HG03095 (cell line): ENCODE measurements around the gene ASCC1.
"Not testable (repeated sequence)": the region's sequence is repeated elsewhere in the genome, so short reads cannot be mapped to it uniquely, and the experiment has no call there.

Source experiments
- ATAC-seq: cut with Tn5 transposase; IDR thresholded peaks from one replicate; pipeline ENCODE4 v1.9.1; 2021; ENCODE audit warnings: moderate library complexity; ENCODE audit not compliant: unreplicated experiment

Gene ASCC1

DNA sequence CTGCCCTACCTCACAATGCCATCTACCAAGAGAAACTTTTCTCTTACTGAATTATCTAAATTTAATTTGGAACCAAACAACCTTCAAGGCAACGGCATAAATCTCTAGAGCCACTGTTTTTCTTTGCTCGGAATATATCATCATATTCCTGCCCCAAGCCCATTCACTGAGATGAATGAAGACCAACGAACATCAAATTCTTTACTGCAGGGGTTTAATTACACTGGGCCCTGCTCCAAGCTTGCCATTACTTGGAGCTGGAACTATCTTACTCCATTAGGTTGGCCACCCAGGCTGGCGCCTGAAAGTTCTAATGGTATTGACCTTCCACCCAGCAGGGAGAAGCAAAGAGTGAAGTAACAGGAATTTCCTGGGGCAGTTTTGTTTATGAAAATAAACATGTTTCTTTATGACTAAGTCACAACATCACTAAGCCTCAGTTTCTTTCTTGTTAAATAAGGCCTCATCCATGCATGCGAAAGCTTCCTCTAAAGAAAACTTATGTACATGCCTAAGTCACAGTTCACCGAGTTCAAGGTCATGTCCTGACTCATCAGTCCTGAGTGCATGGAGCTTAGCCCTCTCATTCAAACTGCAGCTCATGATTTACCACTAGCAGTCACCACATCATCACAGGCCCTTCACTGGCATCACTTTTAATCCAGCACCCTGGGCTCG lies 42.3 kb downstream of the ASCC1 start:
- no peak for ATAC-seq

DNA sequence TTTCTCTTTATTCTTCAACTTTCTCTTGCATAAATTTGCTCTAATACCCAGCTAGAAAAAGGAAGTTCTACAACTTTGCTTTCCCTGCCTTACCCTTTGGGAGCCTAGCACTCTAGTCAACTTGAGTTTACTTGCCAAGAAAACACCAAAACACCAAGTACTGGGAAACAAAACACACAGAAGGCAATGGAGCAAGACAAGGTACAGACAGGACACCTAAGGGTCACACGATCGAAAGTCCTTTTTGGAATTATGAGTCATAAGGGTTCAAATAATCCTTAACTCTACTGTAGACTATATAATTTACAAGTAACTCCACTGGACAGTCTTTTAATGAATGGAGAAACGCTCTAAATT lies 42.8 kb downstream of the ASCC1 start:
- ATAC-seq, result no peak

DNA sequence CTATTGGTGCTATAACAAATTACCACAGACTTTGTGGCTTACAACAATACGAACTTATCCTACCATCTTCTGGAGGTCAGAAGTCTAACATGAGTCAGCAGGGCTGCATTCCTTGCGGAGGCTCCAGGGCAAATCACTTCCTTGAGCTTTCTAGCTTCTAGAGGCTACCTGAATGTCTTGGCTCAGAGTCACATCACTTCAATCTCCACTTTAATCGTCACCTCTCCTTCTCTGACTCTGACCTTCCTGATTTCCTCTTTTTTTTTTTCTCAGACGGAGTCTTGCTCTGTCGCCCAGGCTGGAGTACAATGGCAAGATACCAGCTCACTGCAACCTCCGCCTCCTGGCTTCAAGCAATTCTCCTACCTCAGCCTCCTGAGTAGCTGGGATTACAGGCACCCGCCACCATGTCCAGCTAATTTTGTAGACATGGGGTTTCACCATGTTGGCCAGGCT lies 44.9 kb downstream of the ASCC1 start:
- ATAC-seq, result no peak

DNA sequence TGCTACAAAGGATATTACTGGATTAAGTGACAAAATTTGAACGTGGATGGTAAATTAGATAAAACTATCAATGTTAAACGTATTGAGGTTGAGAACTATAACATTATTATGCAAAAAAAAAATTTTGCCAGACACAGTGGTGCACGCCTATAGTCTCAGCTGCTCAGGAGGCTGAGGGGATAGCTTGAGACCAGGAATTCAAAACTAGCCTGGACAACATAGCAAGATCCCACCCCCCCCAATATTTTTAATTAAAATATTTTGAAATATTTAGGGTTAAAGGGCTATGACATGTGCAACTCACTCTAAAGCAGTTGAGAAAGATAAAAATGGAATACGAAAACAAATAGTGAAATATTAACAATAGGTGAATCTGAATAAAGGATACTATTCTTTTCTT lies 45.3 kb downstream of the ASCC1 start:
- ATAC-seq, result no peak

DNA sequence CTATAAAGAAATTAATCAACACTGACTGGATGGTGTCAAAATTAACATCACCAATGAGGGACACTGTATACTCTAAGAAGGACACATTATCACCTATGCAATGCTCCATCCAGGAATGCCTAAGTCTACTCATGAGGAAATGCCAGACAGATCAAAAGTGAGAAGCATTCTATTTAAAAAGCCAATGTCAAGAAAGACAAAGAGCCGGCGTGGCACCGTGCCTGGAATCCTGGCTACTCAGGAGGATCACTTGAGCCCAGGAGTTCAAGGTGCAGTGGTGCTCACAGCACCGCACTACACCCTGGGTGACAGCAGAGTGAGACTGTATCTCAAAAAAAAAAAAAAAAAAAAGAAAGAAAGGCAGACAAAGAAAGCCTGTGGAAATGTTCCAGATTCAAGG lies 45.8 kb downstream of the ASCC1 start:
- no peak for ATAC-seq

DNA sequence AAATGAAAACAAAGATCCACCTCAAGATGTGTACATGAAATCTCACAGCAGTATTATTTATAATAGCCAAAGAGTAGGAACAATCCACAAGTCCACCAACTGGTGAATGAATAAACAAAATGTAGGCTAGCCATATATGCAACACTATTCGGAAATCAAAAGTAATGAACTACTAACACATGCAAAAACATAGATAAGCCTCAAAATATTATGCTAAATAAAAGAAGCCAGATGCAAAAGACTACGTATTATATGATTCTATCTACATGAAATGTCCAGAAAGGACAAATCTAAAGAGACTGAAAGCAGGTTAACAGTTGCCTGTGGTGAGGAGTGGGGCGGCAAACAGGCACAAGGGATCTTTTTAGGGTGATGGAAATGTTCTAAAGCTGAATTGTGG lies 49.0 kb downstream of the ASCC1 start:
- ATAC-seq, result no peak

DNA sequence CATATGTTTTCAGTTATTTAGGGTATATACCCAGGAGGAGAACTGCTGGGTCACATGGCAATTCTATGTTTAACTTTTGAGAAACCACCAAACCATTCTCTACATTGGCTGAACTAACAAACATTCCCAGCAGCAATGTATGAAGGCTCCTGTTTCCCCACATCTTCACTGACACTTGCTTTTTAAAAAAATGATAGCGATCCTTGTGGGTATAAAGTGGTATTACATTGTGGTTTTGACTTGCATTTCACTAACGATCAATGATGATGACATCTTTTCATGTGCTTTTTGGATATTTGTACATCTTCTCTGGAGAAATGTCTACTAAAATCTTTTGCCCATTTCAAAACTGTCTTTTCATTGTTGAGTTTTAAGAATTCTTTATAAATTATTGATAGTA lies 51.5 kb downstream of the ASCC1 start:
- ATAC-seq, result no peak

DNA sequence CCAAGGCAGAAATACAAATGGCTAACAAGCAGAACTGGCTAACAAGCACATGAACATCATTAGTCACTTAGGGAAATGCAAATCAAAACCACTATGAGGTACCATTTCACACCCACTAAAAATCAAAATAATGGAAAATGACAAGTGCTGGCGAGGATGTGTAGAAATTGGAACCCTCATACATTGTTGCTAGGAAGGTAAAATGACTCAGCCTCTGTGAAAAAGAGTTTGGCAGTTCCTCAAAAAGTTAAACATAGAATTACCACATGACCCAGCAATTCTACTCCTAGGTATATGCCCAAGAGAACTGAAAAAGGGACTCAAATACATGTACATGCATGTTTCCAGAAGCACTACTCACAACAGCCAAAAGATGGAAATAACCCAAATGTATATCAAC lies 53.1 kb downstream of the ASCC1 start:
- no peak for ATAC-seq

DNA sequence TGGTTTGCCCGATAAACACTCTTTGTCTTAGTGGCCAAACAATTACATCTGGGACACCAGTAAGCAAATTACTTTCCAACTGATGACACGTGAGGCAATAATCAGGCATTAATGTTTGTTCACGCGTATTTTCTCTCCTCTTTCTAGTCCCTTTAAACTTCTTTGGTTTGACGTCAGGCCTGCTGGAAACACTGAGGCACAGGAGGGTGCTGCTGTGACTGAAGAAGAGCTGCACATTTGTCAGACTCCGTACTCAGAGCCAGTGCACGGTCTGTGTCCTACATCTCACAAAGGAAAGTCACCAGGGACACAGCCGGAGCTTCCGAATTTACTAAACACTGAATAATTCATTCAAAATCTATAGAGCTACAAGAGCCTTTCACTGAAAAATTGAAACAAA lies 57.9 kb downstream of the ASCC1 start:
- ATAC-seq, result no peak

DNA sequence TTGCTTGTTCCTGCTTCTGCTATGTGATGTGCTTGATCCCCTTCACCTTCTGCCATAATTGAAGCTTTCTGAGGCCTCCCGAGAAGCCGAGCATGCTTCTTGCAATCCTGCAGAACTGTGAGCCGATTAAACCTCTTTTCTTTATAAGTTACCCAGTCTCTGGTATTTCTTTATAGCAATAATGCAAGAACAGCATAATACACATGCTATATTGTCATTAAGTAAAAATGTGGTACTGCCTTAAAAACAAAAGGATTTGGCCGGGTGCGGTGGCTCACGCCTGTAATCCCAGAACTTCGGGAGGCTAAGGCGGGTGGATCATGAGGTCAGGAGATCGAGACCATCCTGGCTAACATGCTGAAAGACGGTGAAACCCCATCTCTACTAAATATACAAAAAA lies 59.9 kb downstream of the ASCC1 start:
- ATAC-seq, result no peak

DNA sequence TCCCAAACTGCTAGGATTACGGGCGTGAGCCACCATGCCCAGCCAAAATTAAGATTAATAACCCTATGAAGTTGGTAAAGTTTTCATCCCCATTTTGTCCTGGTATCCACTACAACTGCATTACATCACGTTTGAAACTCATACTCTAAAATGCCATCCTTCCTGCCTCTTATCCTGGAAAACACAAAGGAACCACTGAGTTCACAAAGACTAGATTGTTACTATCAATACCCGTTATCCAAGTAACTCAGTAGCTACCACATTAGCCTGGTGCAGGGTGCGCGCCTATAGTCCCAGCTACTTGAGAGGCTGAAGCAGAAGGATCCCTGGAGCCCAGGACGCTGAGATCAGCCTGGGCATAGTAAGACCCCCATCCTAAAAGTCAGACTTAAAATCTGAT lies 63.8 kb downstream of the ASCC1 start:
- no peak for ATAC-seq

DNA sequence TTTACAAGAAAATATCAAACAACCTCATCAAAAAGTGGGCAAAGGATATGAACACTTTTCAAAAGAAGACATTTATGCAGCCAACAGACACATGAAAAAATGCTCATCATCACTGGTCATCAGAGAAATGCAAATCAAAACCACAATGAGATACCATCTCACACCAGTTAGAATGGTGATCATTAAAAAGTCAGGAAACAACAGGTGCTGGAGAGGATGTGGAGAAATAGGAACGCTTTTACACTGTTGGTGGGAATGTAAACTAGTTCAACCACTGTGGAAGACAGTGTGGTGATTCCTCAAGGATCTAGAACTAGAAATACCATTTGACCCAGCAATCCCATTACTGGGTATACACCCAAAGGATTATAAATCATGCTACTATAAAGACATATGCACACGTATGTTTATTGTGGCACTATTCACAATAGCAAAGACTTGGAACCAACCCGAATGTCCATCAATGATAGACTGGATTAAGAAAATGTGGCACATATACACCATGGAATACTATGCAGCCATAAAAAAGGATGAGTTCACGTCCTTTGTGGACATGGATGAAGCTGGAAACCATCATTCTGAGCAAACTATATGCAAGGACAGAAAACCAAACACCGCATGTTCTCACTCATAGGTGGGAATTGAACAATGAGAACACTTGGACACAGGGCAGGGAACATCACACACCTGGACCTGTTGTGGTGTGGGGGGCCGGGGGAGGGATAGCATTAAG lies 65.2 kb downstream of the ASCC1 start:
- ATAC-seq, result not testable (repeated sequence)

DNA sequence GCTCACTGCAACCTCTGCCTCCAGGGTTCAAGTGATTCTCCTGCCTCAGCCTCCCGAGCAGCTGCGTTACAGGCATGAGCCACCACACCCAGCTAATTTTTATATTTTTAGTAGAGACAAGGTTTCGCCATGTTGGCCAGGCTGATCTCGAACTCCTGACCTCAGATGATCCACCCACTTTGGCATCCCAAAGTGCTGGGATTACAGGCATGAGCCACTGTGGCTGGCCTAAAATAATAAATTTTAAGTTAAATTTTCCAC lies 68.8 kb downstream of the ASCC1 start:
- not testable (repeated sequence) for ATAC-seq

DNA sequence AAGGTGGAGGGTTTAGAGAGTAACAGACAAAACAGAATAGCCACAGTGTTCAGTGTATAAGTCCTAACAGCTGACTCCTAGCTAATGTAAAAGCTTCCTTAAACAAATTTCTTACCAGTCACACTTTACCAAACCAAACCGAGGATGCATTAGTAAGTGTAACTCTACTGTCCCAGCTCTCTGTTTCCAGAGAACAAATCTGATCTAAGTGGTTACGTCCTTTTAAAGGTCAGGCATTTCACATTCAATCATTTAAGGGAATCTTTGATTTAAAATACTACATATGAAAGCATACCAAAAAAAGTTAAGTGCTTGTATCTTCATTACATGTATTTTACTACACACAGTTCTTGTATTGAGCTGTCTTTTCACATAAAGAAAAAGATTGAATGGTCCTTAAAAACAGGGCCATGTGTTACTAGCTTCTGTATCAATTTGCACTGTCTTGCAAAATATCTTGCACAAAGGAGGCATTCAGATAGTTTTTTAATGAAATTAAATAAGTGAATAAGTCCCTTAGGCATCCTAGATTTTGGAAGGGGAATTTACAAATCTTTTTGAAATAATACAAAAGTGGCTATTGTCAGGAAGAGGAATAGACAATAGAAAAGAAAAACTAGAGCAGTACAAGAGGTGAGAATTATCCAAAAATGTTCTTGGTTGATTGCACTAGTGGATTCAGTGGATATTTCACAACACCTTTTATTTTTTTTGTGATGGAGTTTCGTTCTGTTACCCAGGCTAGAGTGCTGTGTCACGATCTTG lies 69.3 kb downstream of the ASCC1 start:
- no peak for ATAC-seq

DNA sequence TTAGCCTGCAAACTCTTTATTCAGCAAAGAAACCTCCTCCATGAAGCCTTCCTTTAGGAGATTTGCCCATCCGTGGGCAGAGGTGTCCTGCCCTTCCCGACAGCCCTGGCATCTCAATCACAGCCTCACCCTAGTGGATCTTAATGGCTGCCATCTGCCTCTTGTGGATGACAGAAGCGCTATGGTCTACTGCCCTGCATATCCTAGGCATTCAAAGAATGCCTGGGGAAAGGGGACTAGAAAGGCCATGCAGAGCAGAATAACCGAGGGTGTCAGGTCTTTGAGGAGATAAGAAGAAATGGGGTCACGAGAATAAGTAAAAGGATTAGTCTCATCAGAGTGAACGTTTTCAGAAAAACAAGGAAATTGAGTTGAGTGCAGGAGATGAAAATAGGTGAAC lies 70.0 kb downstream of the ASCC1 start:
- ATAC-seq, result no peak

DNA sequence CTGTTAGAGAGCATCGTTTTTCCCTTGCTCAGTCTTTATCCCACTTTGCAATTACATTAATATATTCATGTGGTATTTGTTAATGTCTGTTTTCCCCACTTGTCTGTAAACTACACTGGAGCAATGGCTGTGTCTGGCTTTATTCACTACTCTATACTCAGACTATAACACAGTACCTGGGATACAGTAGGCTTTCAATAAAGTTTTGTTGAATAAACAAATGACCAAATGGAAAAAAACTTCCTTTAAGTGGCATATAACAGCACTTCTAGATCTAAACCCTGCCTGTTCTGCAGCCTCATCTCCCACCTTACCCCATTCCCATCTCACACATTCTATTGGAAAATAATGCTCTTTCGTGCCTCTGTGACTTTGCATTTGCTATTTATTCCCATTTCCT lies 70.4 kb downstream of the ASCC1 start:
- ATAC-seq, result no peak

DNA sequence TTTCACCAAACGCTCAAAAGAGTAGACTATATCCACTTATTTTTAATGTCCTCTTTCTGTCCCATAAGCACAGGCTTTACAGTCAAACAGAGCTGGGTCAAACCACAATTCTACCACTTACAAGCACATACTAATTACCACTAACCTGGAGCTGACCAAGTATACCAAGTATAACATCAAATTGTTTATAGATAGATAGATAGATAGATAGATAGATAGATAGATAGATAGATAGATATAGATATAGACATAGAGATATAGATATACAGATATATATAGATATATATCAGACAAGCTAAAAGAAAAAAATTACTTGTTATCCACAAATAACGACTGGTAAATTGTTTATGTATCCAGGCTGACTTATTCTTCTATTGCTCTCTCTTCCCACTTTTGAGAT lies 75.2 kb downstream of the ASCC1 start:
- ATAC-seq, result no peak

DNA sequence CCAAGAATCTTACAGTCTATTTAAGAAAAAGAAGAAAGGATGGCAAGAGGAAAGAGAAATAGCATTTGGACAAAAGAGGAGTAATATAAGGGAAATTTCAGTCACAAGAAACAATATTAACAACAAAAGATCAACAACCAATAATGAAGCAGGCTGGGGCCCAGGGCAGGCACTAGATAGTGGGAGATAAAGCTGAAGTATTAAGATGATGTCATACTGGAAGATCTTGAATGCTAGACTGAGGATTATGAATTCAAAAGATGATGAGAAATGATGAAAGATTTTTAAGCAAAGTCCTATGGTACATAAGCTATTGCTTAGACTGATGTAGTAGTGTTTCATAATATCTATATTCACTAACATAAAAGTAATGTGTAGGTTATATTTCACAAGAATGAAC lies 75.9 kb downstream of the ASCC1 start:
- ATAC-seq, result no peak

DNA sequence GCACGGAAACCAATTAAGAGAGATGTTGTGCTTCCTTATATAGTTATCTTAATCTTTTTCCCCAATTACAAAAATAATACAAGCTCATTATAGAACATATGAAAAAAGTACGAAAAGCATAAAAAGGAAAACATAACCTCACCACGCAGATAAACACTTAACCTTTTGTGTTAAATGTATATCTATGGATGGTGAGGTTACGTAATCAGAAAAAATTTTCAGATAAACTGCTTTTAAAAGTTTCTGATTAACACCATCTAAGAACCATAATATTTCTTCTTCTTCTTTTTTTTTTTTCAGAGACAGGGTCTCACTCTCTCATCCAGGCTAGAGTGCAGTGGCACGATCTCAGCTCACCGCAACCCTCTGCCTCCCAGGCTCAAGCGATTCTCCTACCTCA lies 78.5 kb downstream of the ASCC1 start:
- no peak for ATAC-seq

DNA sequence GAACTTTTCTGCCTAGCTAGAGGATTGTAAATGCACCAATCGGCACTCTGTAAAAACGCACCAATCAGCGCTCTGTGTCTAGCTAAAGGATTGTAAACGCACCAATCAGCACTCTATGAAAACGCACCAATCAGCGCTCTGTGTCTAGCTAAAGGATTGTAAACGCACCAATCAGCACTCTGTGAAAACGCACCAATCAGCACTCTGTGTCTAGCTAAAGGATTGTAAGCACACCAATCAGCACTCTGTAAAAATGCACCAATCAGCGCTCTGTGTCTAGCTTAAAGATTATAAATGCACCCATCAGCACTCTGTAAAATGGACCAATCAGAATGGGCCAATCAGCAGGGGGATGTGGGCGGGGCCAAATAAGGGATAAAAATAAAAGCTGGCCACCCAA lies 79.9 kb downstream of the ASCC1 start:
- not testable (repeated sequence) for ATAC-seq

DNA sequence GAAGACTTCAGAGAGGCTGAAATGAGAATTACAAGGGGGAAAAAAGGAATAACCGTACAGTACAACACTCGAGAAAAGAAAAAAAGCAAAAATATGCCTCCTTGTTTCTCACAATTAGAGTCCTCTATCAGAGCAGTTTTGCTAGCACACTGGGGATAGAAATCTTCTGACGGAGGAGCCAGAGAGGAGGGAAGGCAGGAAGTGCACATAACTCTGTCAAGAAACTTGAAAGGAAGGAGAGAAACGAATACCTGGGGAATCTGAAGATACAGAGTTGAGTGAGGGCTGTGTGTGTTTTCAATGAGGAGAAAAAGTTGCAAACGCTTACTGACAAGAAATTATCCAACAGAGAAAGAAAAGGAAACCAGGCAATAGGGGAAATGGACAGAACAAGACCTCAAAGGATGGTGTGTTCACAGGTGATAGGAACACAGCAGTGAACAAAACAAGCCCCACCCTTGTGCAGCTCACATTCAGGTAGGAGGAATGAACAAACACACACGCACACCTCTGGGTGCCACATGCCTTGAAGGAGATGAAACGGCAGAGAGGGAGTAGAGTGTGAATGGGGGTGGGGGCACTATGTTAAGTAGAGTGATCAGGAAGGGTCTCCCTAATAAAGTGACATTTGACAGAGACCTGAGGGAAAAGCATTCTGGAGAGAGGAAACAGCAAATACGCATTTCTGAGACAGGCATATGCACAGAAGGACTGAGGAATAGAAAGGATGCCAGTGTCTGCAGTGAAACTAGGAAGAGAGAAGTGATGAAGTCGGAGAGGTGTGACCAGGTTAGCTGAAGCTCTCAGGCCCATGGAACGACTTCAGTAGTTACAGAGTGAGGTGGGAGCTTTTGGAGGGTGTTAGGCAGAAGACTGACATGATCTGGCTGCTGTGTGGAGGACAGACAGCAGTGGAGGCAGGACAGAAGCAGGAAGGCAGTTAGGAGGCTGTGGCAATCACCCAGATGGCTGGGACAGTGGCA lies 81.0 kb downstream of the ASCC1 start:
- ATAC-seq, result no peak
